ENCODE results near the gene C1S. TPM values are rescaled to one million over a fixed set of nuclear protein-coding genes. Genes with fewer than 3 reads are reported as not detected.

Gene C1S
- total and polyA plus RNA-seq, 2 donors (not counting 1 experiment from before 2014, with no cell fraction given), result 0.21 to 0.64 TPM

- POLR2A ChIA-PET, result interaction anchor here (0.6 to 2.0 kb wide), 8 partner anchors 90 to 330 kb away, joined by 3 to 7 read pairs (median 4); partner anchors contain the start of genes C12orf57, ENO2, LPCAT3 and RNU7-1
- no peaks in the 10 kb centered on the region for H3K27me3 ChIP-seq (replicated peaks in 1 of 4; ENCODE audit: control extremely low read depth in 1 of 4, control insufficient read depth in 3 of 4, insufficient read depth in 4 of 4, low read length in 3 of 4)
- ATAC-seq (ENCODE audit: low read depth), result peak; percentile 90
- peak overlapping the region; percentile 63 to 76 for H3K27ac ChIP-seq (ENCODE audit: low read length in 2 of 2)
- H3K9me3 ChIP-seq (ENCODE audit: control extremely low read depth in 1 of 3, control insufficient read depth in 2 of 3, insufficient read depth in 1 of 3, low read length in 2 of 3), result peaks cover 0 to 2% (median 0%) of the 10 kb centered on the region in 3 donors
- Mint-ChIP-seq H3K9me3 (ENCODE audit: insufficient read depth) (peaks cover 4% of the 10 kb centered on the region), H3K4me1 (peaks cover 26% of the 10 kb centered on the region), H3K27ac (peak overlapping the region; percentile 98), H3K27me3 (no peaks in the 10 kb centered on the region), H3K4me3 (peak overlapping the region; percentile 97)
- peak overlapping the region; percentile 74 to 94 (median 89) for H3K4me3 ChIP-seq (ENCODE audit: control extremely low read depth in 1 of 5, extremely low read depth in 1 of 5, insufficient read depth in 1 of 5, low read depth in 2 of 5, low read length in 4 of 5)
- no peak for TF ChIP-seq EZH2 (IDR thresholded peaks at IDR 0.05; ENCODE audit: borderline replicate concordance, insufficient read depth, low read depth, low read length, poor library complexity, severe bottlenecking)
- TF ChIP-seq, protein P1, sequence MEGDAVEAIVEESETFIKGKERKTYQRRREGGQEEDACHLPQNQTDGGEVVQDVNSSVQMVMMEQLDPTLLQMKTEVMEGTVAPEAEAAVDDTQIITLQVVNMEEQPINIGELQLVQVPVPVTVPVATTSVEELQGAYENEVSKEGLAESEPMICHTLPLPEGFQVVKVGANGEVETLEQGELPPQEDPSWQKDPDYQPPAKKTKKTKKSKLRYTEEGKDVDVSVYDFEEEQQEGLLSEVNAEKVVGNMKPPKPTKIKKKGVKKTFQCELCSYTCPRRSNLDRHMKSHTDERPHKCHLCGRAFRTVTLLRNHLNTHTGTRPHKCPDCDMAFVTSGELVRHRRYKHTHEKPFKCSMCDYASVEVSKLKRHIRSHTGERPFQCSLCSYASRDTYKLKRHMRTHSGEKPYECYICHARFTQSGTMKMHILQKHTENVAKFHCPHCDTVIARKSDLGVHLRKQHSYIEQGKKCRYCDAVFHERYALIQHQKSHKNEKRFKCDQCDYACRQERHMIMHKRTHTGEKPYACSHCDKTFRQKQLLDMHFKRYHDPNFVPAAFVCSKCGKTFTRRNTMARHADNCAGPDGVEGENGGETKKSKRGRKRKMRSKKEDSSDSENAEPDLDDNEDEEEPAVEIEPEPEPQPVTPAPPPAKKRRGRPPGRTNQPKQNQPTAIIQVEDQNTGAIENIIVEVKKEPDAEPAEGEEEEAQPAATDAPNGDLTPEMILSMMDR (IDR thresholded peaks at IDR 0.05), result no peak
- intact Hi-C loops (cut with micrococcal nuclease), result loop anchor here (1.0 to 2.0 kb wide), 4 partner anchors 16 to 163 kb away; partner anchors contain the start of genes C12orf57, C1R, EMG1 and LPCAT3
- peaks cover 12 to 17% of the 10 kb centered on the region in 2 donors for H3K4me1 ChIP-seq (ENCODE audit: control insufficient read depth in 2 of 2, insufficient read depth in 2 of 2, low read length in 2 of 2)
- H3K36me3 ChIP-seq (replicated peaks in 1 of 2; ENCODE audit: control extremely low read depth in 1 of 2, control insufficient read depth in 1 of 2, extremely low read depth in 1 of 2, insufficient read depth in 2 of 2, low read length in 1 of 2), result peaks cover 0 to 3% of the 10 kb centered on the region in 2 experiments
- CTCF ChIA-PET, result interaction anchor here (0.7 to 3.6 kb wide), 19 partner anchors 15 to 355 kb away, joined by 3 to 35 read pairs (median 5); partner anchors contain the start of genes C12orf57, C1R, LPCAT3 and MLF2
- peak overlapping the region; percentile 94 for H3K9ac ChIP-seq (ENCODE audit: low read length)
- 6% methylated on average over 20 of the region's 30 CpGs for WGBS (ENCODE audit: insufficient coverage)
- peak overlapping the region; percentile 96 for H2AFZ ChIP-seq (ENCODE audit: insufficient read depth, low read depth, low read length, poor library complexity, severe bottlenecking)
- peaks cover 18% of the 10 kb centered on the region for H3K79me2 ChIP-seq (ENCODE audit: control insufficient read depth, insufficient read depth, low read length)
- DNase-seq, result peak; percentile 76
- peak overlapping the region; percentile 94 for H3K4me2 ChIP-seq (replicated peaks; ENCODE audit: low read depth, low read length, poor library complexity, severe bottlenecking)
- H4K20me1 ChIP-seq (ENCODE audit: control insufficient read depth, insufficient read depth, low read length, poor library complexity, severe bottlenecking), result no peaks in the 10 kb centered on the region
These were observed 47.7 kb downstream of the C1S start for GRCh38 chr12:7108003-7108795.
